HepG2 (cell line): ENCODE data around the gene ELF1.
A peak's percentile ranks its signal among the peaks of the same experiment; 100 is the strongest.

Experiments
- CC2D1A ChIP-seq: sonication (generic); formaldehyde crosslinking; IDR thresholded peaks from 2 replicates; pipeline ENCODE4 v1.8.1; 2023; ENCODE audit warnings: mild to moderate bottlenecking, missing genetic modification reagents
- CTCF ChIP-seq: sonication (generic); formaldehyde crosslinking; IDR thresholded peaks from 2 replicates; pipeline ENCODE4 v1.5.0; 2020; ENCODE audit warnings: mild to moderate bottlenecking, missing genetic modification reagents, moderate library complexity
- FOXM1 ChIP-seq: sonication (generic); formaldehyde crosslinking; IDR thresholded peaks from 2 replicates; pipeline ENCODE4 v1.5.0; 2020; ENCODE audit warnings: missing genetic modification reagents
- JUND ChIP-seq: sonication (generic); formaldehyde crosslinking; IDR thresholded peaks from 2 replicates; pipeline ENCODE4 v1.8.0; 2022; ENCODE audit warnings: mild to moderate bottlenecking, missing genetic modification reagents
- KLF16 ChIP-seq, 2 experiments: sonication (generic) in 1 of 2; formaldehyde crosslinking in 1 of 2; IDR thresholded peaks; 2 replicates each; pipeline versions ENCODE4 v1.6.1 to v1.8.0; 2016 to 2023; ENCODE audit warnings: missing genetic modification reagents in 2 of 2, missing compliant biosample characterization in 1 of 2
- POLR2A ChIP-seq, 2 experiments: IDR thresholded peaks; 2 replicates each; pipeline ENCODE4 v1.6.1; 2011; ENCODE audit warnings: low read depth in 2 of 2, low read length in 2 of 2, mild to moderate bottlenecking in 1 of 2, moderate library complexity in 1 of 2; ENCODE audit not compliant: insufficient read depth in 1 of 2
- SMC3 ChIP-seq: IDR thresholded peaks from 2 replicates; pipeline ENCODE4 v1.6.1; 2011; ENCODE audit warnings: low read length, improper control_type of control experiment
- ZBTB33 ChIP-seq: sonication (generic); formaldehyde crosslinking; IDR thresholded peaks from 2 replicates; pipeline ENCODE4 v1.4.0; 2020; ENCODE audit warnings: missing genetic modification reagents
- ZNF251 ChIP-seq: sonication (generic); formaldehyde crosslinking; IDR thresholded peaks from 2 replicates; pipeline ENCODE4 v1.9.0; 2021; ENCODE audit warnings: mild to moderate bottlenecking, missing genetic modification reagents
- ZSCAN20 ChIP-seq: sonication (generic); formaldehyde crosslinking; IDR thresholded peaks from 2 replicates; pipeline ENCODE4 v1.4.0; 2020; ENCODE audit warnings: missing genetic modification reagents, mild to moderate bottlenecking, borderline replicate concordance

GRCh38 chr13:41008349-41008980 is 10.7 kb downstream of the ELF1 start:
- TF ChIP-seq ZBTB33 (CRISPR knock-in tag): no peak
- no peak for TF ChIP-seq FOXM1
- TF ChIP-seq ZNF251 (CRISPR knock-in tag): no peak
- TF ChIP-seq CC2D1A: no peak
- peak; percentile 96 for TF ChIP-seq JUND
- TF ChIP-seq KLF16 (CRISPR knock-in tag; IDR thresholded peaks at IDR 0.05): 0 out of 4 replicates have a peak, but pooled peaks of 1 of the 2 experiments have one; percentile 44
- no peak for TF ChIP-seq CTCF (CRISPR knock-in tag)
- no peak for TF ChIP-seq POLR2A (IDR thresholded peaks at IDR 0.05; ENCODE audit: insufficient read depth in 1 of 2, low read depth in 2 of 2, low read length in 2 of 2)
- TF ChIP-seq ZSCAN20: no peak
- TF ChIP-seq SMC3: no peak
